ENCODE data around the gene FRAT2.

Gene FRAT2

GRCh38 chr10:97327348-97328294 is 6.9 kb downstream of the FRAT2 start:
- in situ Hi-C loops (cut with HindIII; ENCODE audit: low sequenced_read_pairs) = no loop called here

DNA sequence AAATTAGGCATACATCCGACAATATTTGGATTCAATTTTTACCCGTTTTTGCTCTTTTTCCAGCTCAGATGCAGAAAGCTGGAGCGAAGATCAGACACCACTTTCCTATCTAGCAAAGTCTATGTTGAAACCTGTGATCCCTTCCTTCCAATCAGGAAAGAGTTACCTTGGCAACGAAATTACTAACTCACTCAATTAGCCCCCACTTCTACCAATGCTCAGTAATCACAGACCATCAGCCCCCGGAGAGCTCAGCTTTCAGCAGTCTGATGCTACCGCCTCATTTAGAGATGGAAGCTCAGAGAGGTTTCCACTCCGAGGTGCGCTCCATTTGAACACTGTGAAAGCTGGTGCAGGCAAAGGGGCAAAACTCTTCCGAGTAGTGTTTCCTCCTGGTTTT is 8.8 kb downstream of the FRAT2 start:
- in situ Hi-C loops (cut with HindIII; ENCODE audit: low sequenced_read_pairs) = no loop called here

DNA sequence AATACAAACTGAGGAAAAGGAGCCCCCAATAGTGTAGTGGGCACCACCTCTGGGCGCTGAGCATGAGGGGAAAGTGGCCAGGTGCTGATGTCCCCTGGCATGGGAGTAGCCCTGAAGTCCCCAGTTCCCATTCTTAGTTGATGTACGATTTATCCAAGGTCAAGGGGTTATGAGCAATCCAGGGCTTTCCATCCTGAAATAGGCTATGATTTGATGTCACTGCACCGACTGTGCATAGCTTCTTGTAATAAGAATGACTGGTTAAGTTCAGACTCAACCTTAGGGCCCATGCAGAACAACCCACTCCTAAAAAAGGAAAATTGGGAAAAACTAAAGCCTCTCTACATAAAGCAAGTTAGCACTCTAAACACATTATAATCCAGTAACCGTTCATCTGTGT is 11.0 kb downstream of the FRAT2 start:
- in situ Hi-C loops (cut with HindIII; ENCODE audit: low sequenced_read_pairs) = no loop called here

- in situ Hi-C loops (cut with HindIII; ENCODE audit: low sequenced_read_pairs) = no loop called here
Observed at GRCh38 chr10:97321804-97322190, 12.7 kb downstream of the FRAT2 start.

DNA sequence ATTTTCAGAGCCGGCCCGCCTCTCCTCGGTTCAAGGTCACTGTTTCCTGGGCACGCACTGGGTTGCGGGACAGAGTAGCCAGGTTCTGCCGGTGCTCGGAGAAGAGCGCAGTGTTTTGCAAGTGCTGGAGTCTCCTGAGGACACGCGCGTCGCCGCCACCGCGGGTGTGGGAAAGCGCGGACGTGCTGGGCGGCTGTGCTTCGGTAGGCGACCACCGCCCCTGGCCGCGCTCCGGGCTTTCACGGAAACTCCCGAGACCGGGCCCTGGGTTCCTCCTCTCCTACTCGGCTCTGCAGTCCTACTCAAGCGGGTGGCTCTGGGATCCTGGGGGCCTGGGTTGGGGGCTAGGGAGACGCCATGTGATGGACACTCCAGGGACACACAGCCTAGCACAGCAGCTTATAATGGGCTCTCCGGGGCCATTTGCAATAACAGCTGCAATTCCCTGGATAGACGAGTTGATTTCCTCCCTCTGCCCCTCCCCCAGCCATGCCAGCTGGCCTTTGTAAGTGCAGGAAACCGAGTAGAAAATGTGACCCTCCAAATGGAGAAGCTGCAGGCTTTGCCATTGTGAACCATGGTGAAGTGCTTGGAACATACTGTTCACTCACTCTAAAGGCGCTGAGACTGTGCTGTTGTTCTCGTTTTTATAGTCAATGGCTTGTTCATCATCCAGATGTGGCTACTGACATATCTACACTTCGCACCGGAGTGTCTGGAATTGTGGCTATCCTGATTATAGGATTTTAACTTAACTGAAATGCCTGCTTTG is 13.3 kb downstream of the FRAT2 start:
- in situ Hi-C loops (cut with HindIII; ENCODE audit: low sequenced_read_pairs) = no loop called here

- in situ Hi-C loops (cut with HindIII; ENCODE audit: low sequenced_read_pairs) = no loop called here
Observed at GRCh38 chr10:97320480-97321031, 14.0 kb downstream of the FRAT2 start.

DNA sequence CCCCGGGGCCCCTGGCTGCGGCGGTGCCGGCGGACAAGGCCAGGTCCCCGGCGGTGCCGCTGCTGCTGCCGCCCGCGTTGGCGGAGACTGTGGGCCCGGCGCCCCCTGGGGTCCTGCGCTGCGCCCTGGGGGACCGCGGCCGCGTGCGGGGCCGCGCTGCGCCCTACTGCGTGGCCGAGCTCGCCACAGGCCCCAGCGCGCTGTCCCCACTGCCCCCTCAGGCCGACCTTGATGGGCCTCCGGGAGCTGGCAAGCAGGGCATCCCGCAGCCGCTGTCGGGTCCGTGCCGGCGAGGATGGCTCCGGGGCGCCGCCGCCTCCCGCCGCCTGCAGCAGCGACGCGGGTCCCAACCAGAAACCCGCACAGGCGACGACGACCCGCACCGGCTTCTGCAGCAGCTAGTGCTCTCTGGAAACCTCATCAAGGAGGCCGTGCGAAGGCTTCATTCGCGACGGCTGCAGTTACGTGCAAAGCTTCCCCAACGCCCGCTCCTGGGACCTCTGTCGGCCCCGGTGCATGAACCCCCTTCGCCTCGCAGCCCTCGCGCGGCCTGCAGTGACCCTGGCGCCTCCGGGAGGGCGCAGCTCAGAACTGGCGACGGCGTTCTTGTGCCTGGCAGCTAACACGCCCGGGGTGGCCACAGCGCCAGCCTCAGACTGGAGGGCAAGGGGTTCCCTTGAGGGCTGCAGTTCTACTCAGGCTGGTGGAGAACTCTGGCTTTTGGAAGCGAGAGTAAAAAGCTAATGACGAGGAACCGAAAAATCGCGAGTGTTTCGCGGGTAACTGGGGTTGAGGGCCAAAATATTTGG is 14.7 kb downstream of the FRAT2 start:
- in situ Hi-C loops (cut with HindIII; ENCODE audit: low sequenced_read_pairs) = no loop called here

GRCh38 chr10:97318772-97319651 is 15.5 kb downstream of the FRAT2 start, which contains the start of gene FRAT1:
Gene FRAT1 (plus strand): TSS chr10:97319271. CDS start chr10:97319454, 183 bp downstream.
- in situ Hi-C loops (cut with HindIII; ENCODE audit: low sequenced_read_pairs) = no loop called here

- in situ Hi-C loops (cut with HindIII; ENCODE audit: low sequenced_read_pairs) = no loop called here
Observed at GRCh38 chr10:97314671-97315070, 19.9 kb downstream of the FRAT2 start.

DNA sequence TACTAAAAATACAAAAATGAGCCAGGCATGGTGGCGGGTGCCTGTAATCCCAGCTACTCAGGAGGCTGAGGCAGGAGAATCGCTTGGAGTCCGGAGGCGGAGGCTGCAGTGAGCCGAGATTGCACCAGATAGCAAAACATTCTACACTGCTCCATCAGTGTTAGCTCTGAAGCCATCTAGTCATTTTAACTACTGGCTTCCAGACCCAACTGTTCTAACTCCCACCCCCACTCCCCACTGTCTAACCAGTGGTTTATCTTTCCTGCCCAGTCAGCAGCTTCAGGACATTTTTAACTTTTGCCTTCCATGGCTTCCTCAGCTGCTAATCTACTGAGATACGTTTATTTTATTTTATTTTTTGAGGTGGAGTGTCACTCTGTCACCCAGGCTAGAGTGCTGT is 21.6 kb downstream of the FRAT2 start:
- in situ Hi-C loops (cut with HindIII; ENCODE audit: low sequenced_read_pairs) = no loop called here

DNA sequence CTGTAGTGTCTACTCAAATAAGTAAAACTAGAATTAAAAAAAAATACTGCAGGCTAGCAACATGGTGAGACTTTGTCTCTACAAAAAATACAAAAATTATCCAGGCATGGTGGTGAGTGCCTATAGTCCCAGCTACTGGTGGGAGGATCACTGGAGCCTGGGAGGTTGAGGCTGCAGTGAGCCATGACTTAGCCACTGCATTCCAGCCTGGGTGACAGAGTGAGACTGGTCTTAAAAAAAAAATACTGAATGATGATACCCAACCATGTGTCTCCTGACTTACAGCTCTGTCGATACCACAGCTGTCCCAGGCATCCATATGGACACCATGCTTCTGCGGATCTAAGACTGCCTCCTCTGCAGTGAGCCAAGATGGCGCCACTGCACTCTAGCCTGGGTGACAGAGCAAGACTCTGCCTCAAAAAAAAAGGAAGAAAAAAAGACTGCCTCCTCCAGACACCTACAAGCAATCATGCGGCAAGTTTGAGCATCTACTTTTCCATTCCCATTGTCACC is 23.4 kb downstream of the FRAT2 start:
- in situ Hi-C loops (cut with HindIII; ENCODE audit: low sequenced_read_pairs) = no loop called here

DNA sequence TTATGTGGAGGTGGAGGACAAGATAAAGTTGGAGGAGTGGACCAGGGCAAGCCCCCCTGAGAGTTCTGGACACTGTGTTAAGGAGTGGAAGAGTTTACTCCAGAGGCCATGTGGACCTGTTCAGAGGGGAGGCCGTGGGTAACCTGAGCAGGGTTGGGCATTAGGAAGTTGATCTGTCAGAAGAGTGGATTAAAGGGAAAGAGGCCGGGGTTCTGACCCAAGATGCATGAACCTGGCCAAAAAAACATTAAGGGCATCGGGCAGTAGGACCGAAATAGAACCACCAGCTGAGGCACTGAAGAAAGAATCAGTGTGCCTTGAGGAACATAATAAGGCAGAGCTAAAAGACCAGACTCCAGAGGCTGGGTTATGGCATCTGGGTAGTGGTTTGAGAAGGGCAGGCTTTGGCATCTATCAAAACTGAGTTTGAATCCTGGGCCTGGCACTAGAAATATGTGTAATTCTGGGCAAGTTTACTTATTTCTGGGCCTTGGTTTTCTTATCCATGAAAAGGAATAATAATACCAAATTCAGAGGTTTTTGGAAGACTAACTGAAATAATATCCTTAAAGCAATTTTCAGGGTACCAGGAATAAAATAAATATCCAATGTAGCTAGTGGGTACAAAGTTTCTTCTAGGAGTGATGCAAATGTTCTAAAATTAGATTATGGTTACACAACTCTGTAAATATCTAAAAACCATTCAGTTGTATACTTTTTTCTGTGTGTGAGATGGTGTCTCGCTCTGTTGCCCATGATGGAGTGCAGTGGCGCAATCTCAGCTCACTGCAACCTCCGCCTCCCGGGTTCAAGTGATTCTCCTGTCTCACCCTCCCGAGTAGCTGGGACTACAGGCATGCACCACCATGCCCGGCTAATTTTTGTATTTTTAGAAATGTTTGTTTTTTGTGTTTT is 26.4 kb downstream of the FRAT2 start:
- in situ Hi-C loops (cut with HindIII; ENCODE audit: low sequenced_read_pairs) = no loop called here

DNA sequence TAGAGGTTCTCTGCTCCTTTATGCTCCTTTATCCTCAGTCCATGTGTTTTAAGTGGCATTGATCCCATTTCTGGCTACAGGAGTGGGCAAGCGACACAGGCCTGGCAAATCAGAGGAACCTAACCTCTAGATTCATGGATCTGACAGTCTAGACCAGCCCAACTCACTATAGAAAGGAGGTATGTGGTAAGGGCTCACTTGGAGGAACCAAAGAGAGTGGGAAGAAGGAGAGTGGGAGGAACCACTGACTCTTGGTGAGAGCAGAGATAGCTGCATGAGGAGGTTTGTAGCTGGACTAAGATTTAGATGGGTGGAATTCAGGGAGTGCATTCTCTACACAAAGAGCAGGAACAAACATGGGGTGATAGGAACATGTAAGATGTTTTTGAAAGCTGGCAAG is 27.1 kb downstream of the FRAT2 start:
- in situ Hi-C loops (cut with HindIII; ENCODE audit: low sequenced_read_pairs) = no loop called here

DNA sequence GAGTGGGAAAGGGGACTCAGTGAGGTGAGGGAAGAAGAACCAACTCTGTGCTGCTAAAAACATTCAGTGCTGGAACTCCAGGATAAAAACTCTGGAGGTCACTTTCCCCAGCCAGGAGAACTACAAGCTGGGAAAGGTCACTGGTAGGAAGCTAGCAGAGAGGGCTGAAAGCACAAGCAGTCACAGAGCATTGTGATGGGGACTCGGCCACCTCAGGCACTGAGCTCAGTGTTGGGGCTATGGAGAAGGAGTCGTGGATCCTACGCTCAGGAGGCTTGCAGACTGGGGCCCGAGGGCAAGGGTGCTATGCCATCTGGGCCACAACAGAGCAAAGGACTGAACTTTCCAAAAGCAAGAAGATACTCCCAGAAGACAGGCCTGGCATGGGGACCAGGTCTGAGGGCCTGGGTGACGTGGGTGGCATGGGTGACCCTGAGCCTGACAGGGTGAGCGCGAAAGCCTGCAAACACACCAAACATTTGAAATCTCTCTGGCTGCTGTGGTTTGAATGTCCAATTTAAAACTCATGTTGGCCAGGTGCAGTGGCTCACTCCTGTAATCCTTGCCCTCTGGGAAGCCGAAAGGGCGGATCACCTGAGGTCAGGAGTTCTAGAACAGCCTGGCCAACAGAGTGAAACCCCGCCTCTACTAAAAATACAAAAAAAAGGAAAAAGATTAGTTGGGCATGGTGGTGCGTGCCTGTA is 32.3 kb downstream of the FRAT2 start:
- in situ Hi-C loops (cut with HindIII; ENCODE audit: low sequenced_read_pairs) = no loop called here

DNA sequence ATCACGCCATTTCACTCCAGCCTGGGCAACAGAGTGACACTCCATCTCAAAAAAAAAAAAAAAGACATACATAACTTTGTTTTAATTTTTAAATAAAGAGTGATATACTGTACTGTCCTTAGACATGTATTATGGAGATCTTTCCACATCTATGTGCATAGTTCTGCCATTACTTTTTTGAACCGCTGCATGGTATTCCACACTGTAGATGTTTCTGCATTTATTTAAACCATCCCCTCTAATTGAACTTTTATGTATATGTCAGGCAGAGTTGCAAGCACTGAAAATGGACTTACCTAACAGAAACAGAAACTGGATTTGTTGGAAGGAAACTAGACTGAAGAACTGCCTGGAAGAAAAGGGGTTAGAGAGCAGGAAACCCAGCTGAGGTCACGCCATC is 33.5 kb downstream of the FRAT2 start:
- in situ Hi-C loops (cut with HindIII; ENCODE audit: low sequenced_read_pairs) = no loop called here

DNA sequence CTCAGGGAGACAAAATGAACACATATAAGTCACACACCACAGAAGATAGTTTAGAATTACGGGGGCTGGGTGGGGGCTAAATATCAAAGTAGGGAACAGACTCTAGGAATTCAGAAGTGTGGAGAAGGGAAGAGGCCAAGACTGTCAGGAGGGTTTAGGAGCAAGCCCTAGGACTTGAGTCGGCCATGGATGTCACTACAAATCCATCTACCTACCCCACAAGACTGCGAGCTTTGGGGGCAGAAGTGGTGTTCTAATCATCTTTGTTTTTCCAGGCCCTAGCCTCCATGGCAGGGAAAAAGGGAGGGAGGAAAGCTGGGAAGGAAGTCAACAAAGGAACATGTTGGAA is 36.3 kb downstream of the FRAT2 start:
- in situ Hi-C loops (cut with HindIII; ENCODE audit: low sequenced_read_pairs) = no loop called here

DNA sequence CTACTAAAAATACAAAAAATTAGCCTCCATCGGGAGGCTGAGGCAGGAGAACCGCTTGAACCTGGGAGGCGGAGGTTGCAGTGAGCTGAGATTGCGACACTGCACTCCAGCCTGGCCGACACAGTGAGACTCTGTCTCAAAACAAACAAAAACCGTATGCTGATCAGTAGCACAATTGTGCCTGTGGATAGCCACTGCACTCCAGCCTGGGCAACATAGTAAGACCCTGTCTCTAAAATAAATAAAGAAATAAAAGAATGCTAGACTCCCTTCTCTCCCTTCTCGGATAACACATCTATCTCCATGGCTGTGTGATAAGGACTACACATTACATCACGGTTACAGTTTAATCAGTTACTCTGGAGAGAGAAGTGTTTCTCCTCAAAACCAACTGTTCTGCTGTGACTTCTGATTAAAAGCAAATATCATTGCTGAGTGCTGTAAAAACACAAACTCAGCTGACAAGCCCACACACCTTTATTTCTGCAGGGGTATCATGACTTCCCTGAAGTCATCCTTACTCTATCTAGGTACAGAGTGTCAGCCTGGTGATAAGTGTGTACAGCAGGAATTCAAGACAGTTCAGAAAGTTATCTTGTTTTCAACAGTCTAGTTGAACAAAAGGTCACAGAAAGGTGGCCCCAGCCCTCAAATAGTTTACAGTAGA is 36.8 kb downstream of the FRAT2 start:
- in situ Hi-C loops (cut with HindIII; ENCODE audit: low sequenced_read_pairs) = no loop called here

DNA sequence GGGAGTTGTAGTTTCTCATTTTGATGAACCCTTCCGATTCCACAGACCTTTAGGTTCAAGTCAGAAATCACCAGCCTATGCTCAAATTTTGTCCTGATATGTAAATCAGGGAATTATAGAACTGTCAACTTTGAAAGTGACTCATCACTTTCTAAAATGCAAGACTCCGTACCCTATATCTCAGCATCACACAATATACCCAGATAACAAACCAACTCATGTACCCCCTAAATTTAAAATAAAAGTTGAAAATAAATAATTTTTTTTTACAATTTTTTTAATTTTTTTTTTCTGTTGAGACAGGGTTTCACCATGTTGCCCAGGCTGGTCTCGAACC is 41.7 kb downstream of the FRAT2 start:
- in situ Hi-C loops (cut with HindIII; ENCODE audit: low sequenced_read_pairs) = no loop called here
